Liver (tissue), 9 donors: ENCODE data around the gene CDH22. TPM values are rescaled to one million over a fixed set of nuclear protein-coding genes. Genes with fewer than 3 reads are reported as not detected.

Experiments used
- DNase-seq: peaks from one replicate; pipeline ENCODE4 v3.0.0-alpha.2; 2017; ENCODE audit warnings: low spot score
- H3K27ac ChIP-seq, 2 donors: one replicate each; pipeline ENCODE4 v1.7.0; 2013; ENCODE audit warnings: inconsistent platforms in 2 of 2, low read length in 2 of 2, control low read depth in 1 of 2, low read depth in 1 of 2, mild to moderate bottlenecking in 1 of 2
- H3K27me3 ChIP-seq, 4 donors: one replicate each; pipeline versions ENCODE4 v1.6.1 to v1.7.0; 2013; ENCODE audit warnings: low read length in 3 of 4, inconsistent platforms in 1 of 4, mild to moderate bottlenecking in 1 of 4, moderate library complexity in 1 of 4; ENCODE audit not compliant: control insufficient read depth in 4 of 4, insufficient read depth in 4 of 4
- H3K36me3 ChIP-seq, 4 donors: one replicate each; pipeline versions ENCODE4 v1.6.1 to v1.7.0; 2013; ENCODE audit warnings: low read length in 3 of 4, mild to moderate bottlenecking in 3 of 4, low read depth in 1 of 4, moderate library complexity in 1 of 4; ENCODE audit not compliant: control insufficient read depth in 4 of 4, insufficient read depth in 3 of 4
- H3K4me1 ChIP-seq, 4 donors: one replicate each; pipeline versions ENCODE4 v1.6.1 to v1.7.0; 2013; ENCODE audit warnings: low read length in 3 of 4, mild to moderate bottlenecking in 3 of 4, moderate library complexity in 1 of 4; ENCODE audit not compliant: control insufficient read depth in 4 of 4, insufficient read depth in 4 of 4
- H3K4me3 ChIP-seq, 3 donors: one replicate each; pipeline versions ENCODE4 v1.6.1 to v1.7.0; 2013; ENCODE audit warnings: low read length in 3 of 3, control low read depth in 1 of 3, low read depth in 1 of 3, mild to moderate bottlenecking in 1 of 3
- H3K9ac ChIP-seq, 2 donors: one replicate each; pipeline ENCODE4 v1.7.0; 2013; ENCODE audit warnings: low read length in 2 of 2, mild to moderate bottlenecking in 2 of 2, moderate library complexity in 2 of 2, control low read depth in 1 of 2, low read depth in 1 of 2
- H3K9me3 ChIP-seq, 4 donors: one replicate each; pipeline versions ENCODE4 v1.6.1 to v1.7.0; 2013; ENCODE audit warnings: low read length in 3 of 4; ENCODE audit not compliant: control insufficient read depth in 4 of 4
- EGR1 ChIP-seq, 2 donors: IDR thresholded peaks; 2 replicates each; pipeline ENCODE4 v1.6.1; 2016 to 2018; ENCODE audit warnings: antibody characterized with exemption in 2 of 2, low read depth in 2 of 2
- FOXA1 ChIP-seq: IDR thresholded peaks from 2 replicates; pipeline ENCODE4 v1.6.1; 2016; ENCODE audit warnings: antibody characterized with exemption
- FOXA2 ChIP-seq: IDR thresholded peaks from 2 replicates; pipeline ENCODE4 v1.6.1; 2016; ENCODE audit warnings: antibody characterized with exemption
- GABPA ChIP-seq, 2 donors: IDR thresholded peaks in 1 of 2; conservative IDR thresholded peaks in 1 of 2; 2 replicates each; pipeline ENCODE4 v1.6.1; 2016; ENCODE audit warnings: antibody characterized with exemption in 2 of 2, mild to moderate bottlenecking in 1 of 2, moderate library complexity in 1 of 2
- HNF4A ChIP-seq, 2 donors: conservative IDR thresholded peaks; 2 replicates each; pipeline ENCODE4 v1.6.1; 2016; ENCODE audit warnings: antibody characterized with exemption in 2 of 2, mild to moderate bottlenecking in 2 of 2
- HNF4G ChIP-seq: IDR thresholded peaks from 2 replicates; pipeline ENCODE4 v1.6.1; 2016; ENCODE audit warnings: antibody characterized with exemption
- JUND ChIP-seq, 2 donors: IDR thresholded peaks; 2 replicates each; pipeline ENCODE4 v1.6.1; 2016; ENCODE audit warnings: antibody characterized with exemption in 2 of 2
- MAX ChIP-seq: IDR thresholded peaks from 2 replicates; pipeline ENCODE4 v1.6.1; 2016; ENCODE audit warnings: antibody characterized with exemption
- NR2F2 ChIP-seq: IDR thresholded peaks from 2 replicates; pipeline ENCODE4 v1.6.1; 2016; ENCODE audit warnings: antibody characterized with exemption
- RAD21 ChIP-seq, 2 donors: IDR thresholded peaks; 2 replicates each; pipeline ENCODE4 v1.6.1; 2016; ENCODE audit warnings: antibody characterized with exemption in 2 of 2, mild to moderate bottlenecking in 2 of 2
- RXRA ChIP-seq, 2 donors: IDR thresholded peaks; 2 replicates each; pipeline ENCODE4 v1.6.1; 2017 to 2018; ENCODE audit warnings: antibody characterized with exemption in 2 of 2, mild to moderate bottlenecking in 1 of 2
- SP1 ChIP-seq: IDR thresholded peaks from 2 replicates; pipeline ENCODE4 v1.6.1; 2018; ENCODE audit warnings: antibody characterized with exemption, mild to moderate bottlenecking
- TAF1 ChIP-seq: conservative IDR thresholded peaks from 2 replicates; pipeline ENCODE4 v1.6.1; 2016; ENCODE audit warnings: antibody characterized with exemption, mild to moderate bottlenecking
- YY1 ChIP-seq: IDR thresholded peaks from 2 replicates; pipeline ENCODE4 v1.6.1; 2016; ENCODE audit warnings: antibody characterized with exemption, mild to moderate bottlenecking
- WGBS: extraction: QIAGEN DNeasy Blood & Tissue Kit; methylation state at CpG from one replicate; pipeline ENCODE4 v1.1.7; 2013; 5-methylcytosine and 5-hydroxymethylcytosine counted together
- polyA plus RNA-seq, 2 donors: library from polyadenylated mRNA; stranded (reverse) in 1 of 2; unstranded in 1 of 2; fragments of 200-250 nt in 1 of 2; fragments of >200 nt in 1 of 2; fragmentation: Nextera tagmentation in 1 of 2; extraction: Ambion mirVana in 1 of 2; gene quantifications; one replicate each; pipeline versions ENCODE4 v1.2.1 to v1.2.3, GENCODE V29; 2013 to 2015
- total RNA-seq, 2 donors: library from RNA; depleted of rRNA; stranded (reverse); fragments of >200 nt; gene quantifications; one replicate each; pipeline ENCODE4 v1.2.3, GENCODE V29; 2014
- TF ChIP-seq, protein P1 (sequence below): IDR thresholded peaks from 2 replicates; pipeline ENCODE4 v1.6.1; 2016; ENCODE audit warnings: antibody characterized with exemption, mild to moderate bottlenecking
- TF ChIP-seq, protein P2 (sequence below): IDR thresholded peaks from 2 replicates; pipeline ENCODE4 v1.6.1; 2016; ENCODE audit warnings: antibody characterized with exemption
- TF ChIP-seq, protein P3 (sequence below): fragments of 150-350 bp; IDR thresholded peaks from 2 replicates; pipeline ENCODE4 v1.5.1; 2017; ENCODE audit warnings: improper control_type of control experiment, low read depth, low read length; ENCODE audit not compliant: missing input control
- TF ChIP-seq, protein P4 (sequence below): IDR thresholded peaks from 2 replicates; pipeline ENCODE4 v1.6.1; 2016; ENCODE audit warnings: antibody characterized with exemption
- donor health status: healthy.
- donor health status: healthy.
- donor health status: healthy.
- donor health status: healthy.
- donor health status: healthy.

The CDH22 gene
- total and polyA plus RNA-seq, 4 donors: 0.02 TPM; not detected in 3

GRCh38 chr20:46312945-46313861 is 4.9 kb upstream of the CDH22 start:
- no peak overlapping the region for H3K27ac ChIP-seq
- H3K9me3 ChIP-seq: no peaks in the 10 kb centered on the region
- TF ChIP-seq TAF1 (no peak), FOXA2 (no peak), MAX (no peak), SP1 (no peak), RAD21 (IDR thresholded peaks at IDR 0.05) (no peak), NR2F2 (no peak), FOXA1 (no peak), HNF4G (no peak), GABPA (IDR thresholded peaks at IDR 0.05 in 1 of 2, conservative IDR thresholded peaks at IDR 0.05 in 1 of 2) (no peak), JUND (IDR thresholded peaks at IDR 0.05) (no peak), HNF4A (conservative IDR thresholded peaks at IDR 0.05) (no peak), RXRA (IDR thresholded peaks at IDR 0.05) (no peak), YY1 (no peak), EGR1 (IDR thresholded peaks at IDR 0.05; ENCODE audit: low read depth in 2 of 2) (no peak)
- TF ChIP-seq, protein P1, sequence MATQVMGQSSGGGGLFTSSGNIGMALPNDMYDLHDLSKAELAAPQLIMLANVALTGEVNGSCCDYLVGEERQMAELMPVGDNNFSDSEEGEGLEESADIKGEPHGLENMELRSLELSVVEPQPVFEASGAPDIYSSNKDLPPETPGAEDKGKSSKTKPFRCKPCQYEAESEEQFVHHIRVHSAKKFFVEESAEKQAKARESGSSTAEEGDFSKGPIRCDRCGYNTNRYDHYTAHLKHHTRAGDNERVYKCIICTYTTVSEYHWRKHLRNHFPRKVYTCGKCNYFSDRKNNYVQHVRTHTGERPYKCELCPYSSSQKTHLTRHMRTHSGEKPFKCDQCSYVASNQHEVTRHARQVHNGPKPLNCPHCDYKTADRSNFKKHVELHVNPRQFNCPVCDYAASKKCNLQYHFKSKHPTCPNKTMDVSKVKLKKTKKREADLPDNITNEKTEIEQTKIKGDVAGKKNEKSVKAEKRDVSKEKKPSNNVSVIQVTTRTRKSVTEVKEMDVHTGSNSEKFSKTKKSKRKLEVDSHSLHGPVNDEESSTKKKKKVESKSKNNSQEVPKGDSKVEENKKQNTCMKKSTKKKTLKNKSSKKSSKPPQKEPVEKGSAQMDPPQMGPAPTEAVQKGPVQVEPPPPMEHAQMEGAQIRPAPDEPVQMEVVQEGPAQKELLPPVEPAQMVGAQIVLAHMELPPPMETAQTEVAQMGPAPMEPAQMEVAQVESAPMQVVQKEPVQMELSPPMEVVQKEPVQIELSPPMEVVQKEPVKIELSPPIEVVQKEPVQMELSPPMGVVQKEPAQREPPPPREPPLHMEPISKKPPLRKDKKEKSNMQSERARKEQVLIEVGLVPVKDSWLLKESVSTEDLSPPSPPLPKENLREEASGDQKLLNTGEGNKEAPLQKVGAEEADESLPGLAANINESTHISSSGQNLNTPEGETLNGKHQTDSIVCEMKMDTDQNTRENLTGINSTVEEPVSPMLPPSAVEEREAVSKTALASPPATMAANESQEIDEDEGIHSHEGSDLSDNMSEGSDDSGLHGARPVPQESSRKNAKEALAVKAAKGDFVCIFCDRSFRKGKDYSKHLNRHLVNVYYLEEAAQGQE: no peak
- TF ChIP-seq, protein P2, sequence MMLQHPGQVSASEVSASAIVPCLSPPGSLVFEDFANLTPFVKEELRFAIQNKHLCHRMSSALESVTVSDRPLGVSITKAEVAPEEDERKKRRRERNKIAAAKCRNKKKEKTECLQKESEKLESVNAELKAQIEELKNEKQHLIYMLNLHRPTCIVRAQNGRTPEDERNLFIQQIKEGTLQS: no peak
- TF ChIP-seq, protein P3, sequence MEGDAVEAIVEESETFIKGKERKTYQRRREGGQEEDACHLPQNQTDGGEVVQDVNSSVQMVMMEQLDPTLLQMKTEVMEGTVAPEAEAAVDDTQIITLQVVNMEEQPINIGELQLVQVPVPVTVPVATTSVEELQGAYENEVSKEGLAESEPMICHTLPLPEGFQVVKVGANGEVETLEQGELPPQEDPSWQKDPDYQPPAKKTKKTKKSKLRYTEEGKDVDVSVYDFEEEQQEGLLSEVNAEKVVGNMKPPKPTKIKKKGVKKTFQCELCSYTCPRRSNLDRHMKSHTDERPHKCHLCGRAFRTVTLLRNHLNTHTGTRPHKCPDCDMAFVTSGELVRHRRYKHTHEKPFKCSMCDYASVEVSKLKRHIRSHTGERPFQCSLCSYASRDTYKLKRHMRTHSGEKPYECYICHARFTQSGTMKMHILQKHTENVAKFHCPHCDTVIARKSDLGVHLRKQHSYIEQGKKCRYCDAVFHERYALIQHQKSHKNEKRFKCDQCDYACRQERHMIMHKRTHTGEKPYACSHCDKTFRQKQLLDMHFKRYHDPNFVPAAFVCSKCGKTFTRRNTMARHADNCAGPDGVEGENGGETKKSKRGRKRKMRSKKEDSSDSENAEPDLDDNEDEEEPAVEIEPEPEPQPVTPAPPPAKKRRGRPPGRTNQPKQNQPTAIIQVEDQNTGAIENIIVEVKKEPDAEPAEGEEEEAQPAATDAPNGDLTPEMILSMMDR: no peak
- TF ChIP-seq, protein P4, sequence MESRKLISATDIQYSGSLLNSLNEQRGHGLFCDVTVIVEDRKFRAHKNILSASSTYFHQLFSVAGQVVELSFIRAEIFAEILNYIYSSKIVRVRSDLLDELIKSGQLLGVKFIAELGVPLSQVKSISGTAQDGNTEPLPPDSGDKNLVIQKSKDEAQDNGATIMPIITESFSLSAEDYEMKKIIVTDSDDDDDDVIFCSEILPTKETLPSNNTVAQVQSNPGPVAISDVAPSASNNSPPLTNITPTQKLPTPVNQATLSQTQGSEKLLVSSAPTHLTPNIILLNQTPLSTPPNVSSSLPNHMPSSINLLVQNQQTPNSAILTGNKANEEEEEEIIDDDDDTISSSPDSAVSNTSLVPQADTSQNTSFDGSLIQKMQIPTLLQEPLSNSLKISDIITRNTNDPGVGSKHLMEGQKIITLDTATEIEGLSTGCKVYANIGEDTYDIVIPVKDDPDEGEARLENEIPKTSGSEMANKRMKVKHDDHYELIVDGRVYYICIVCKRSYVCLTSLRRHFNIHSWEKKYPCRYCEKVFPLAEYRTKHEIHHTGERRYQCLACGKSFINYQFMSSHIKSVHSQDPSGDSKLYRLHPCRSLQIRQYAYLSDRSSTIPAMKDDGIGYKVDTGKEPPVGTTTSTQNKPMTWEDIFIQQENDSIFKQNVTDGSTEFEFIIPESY: no peak
- DNase-seq: no peak
- 56% methylated on average over 16 of the region's 16 CpGs for WGBS
- no peak overlapping the region for H3K9ac ChIP-seq
- H3K36me3 ChIP-seq: no peaks in the 10 kb centered on the region
- no peak overlapping the region for H3K4me3 ChIP-seq
- H3K27me3 ChIP-seq: peaks cover 0 to 21% (median 14%) of the 10 kb centered on the region in 4 donors
- peaks cover 7 to 19% (median 8%) of the 10 kb centered on the region in 4 donors for H3K4me1 ChIP-seq
